CD4-positive, alpha-beta T cell treated with Interleukin-10 for 1 hour (primary cell): ENCODE results near the gene KIAA0825.

Experiments
- DNase-seq: peaks from one replicate; pipeline ENCODE4 v3.0.0-alpha.2; 2020

KIAA0825 gene

GRCh38 chr5:94433397-94434163 is 184.8 kb downstream of the KIAA0825 start:
- peak; percentile 3 for DNase-seq

GRCh38 chr5:94432499-94432898 is 185.9 kb downstream of the KIAA0825 start:
- DNase-seq = no peak

GRCh38 chr5:94431696-94432095 is 186.7 kb downstream of the KIAA0825 start:
- DNase-seq = no peak

- no peak for DNase-seq
These were observed 188.8 kb downstream of the KIAA0825 start for GRCh38 chr5:94429566-94429965.

GRCh38 chr5:94425396-94425795 is 193.0 kb downstream of the KIAA0825 start:
- no peak for DNase-seq

- DNase-seq = no peak
These were observed 195.0 kb downstream of the KIAA0825 start for GRCh38 chr5:94423411-94423810.

GRCh38 chr5:94422812-94423211 is 195.6 kb downstream of the KIAA0825 start:
- DNase-seq = no peak

- no peak for DNase-seq
These were observed 197.5 kb downstream of the KIAA0825 start for GRCh38 chr5:94420885-94421284.

- no peak for DNase-seq
These were observed 202.6 kb downstream of the KIAA0825 start for GRCh38 chr5:94415798-94416197.

- no peak for DNase-seq
These were observed 209.0 kb downstream of the KIAA0825 start for GRCh38 chr5:94409440-94409839.

- no peak for DNase-seq
These were observed 211.4 kb downstream of the KIAA0825 start for GRCh38 chr5:94407023-94407422.

- no peak for DNase-seq
These were observed 214.9 kb downstream of the KIAA0825 start for GRCh38 chr5:94403483-94403882.

GRCh38 chr5:94402096-94402495 is 216.3 kb downstream of the KIAA0825 start:
- no peak for DNase-seq

GRCh38 chr5:94397508-94397907 is 220.9 kb downstream of the KIAA0825 start:
- no peak for DNase-seq

- no peak for DNase-seq
These were observed 221.7 kb downstream of the KIAA0825 start for GRCh38 chr5:94396687-94397086.

GRCh38 chr5:94395468-94395867 is 222.9 kb downstream of the KIAA0825 start:
- DNase-seq = no peak

GRCh38 chr5:94391996-94392395 is 226.4 kb downstream of the KIAA0825 start:
- DNase-seq = no peak

GRCh38 chr5:94389515-94389899 is 228.9 kb downstream of the KIAA0825 start:
- DNase-seq = no peak

- DNase-seq = no peak
These were observed 229.5 kb downstream of the KIAA0825 start for GRCh38 chr5:94388773-94389514.

GRCh38 chr5:94385767-94386166 is 232.6 kb downstream of the KIAA0825 start:
- no peak for DNase-seq

GRCh38 chr5:94378062-94378461 is 240.3 kb downstream of the KIAA0825 start:
- no peak for DNase-seq

- no peak for DNase-seq
These were observed 241.6 kb downstream of the KIAA0825 start for GRCh38 chr5:94376672-94377345.

GRCh38 chr5:94375801-94376200 is 242.6 kb downstream of the KIAA0825 start:
- no peak for DNase-seq

- DNase-seq = no peak
These were observed 244.1 kb downstream of the KIAA0825 start for GRCh38 chr5:94374336-94374735.
